HepG2 (cell line): ENCODE data around the gene CREBZF. TPM values are rescaled to one million over a fixed set of nuclear protein-coding genes. Genes with fewer than 3 reads are reported as not detected.
A peak's percentile ranks its signal among the peaks of the same experiment; 100 is the strongest.

Experiments
- ATAC-seq: fragments of 200-7000 bp; cut with Tn5 transposase; 3 replicates; pipeline ENCODE4 v1.9.1; 2020; ENCODE audit warnings: mild to moderate bottlenecking, moderate library complexity
- BruUV-seq: library from RNA; stranded (reverse); fragments of 400-500 nt; replicated peaks from 2 replicates; lab custom pipeline; 2021; lab: Mats Ljungman, UMichigan
- CTCF ChIA-PET: fragments of 300-600 bp; formaldehyde crosslinking; extraction: SDS; loops from one replicate; lab custom pipeline; 2021; ENCODE audit warnings: low total read pairs, inconsistent platforms, low intra/inter-chr PET ratio; lab: Yijun Ruan, JAX
- POLR2A ChIA-PET: fragments of 350-600 bp; sonication (Branson Sonifier 250); formaldehyde crosslinking; loops from one replicate; lab custom pipeline; 2020; ENCODE audit warnings: antibody characterized with exemption, inconsistent platforms; lab: Yijun Ruan, JAX
- DNase-seq: peaks from one replicate; pipeline ENCODE4 v3.0.0-alpha.2; 2015; ENCODE audit warnings: low spot score
- FAIRE-seq: peaks from 3 replicates; lab custom pipeline; 2011; peaks lifted over from hg19 to GRCh38; lab: Jason Lieb, UNC
- H2AFZ ChIP-seq: one replicate; pipeline ENCODE4 v1.6.1; 2011; ENCODE audit warnings: low read length, inconsistent platforms
- H3K27ac ChIP-seq: fragments of 300-600 bp; 3 replicates; pipeline ENCODE4 v1.8.0; 2011; ENCODE audit warnings: mixed run types, mild to moderate bottlenecking, mixed read lengths, low read length, inconsistent platforms; ENCODE audit not compliant: insufficient read depth; ENCODE audit errors: extremely low read length
- H3K27me3 ChIP-seq, 2 experiments: fragments of 200-600 bp in 1 of 2; 2 replicates in 1 of 2; 3 replicates in 1 of 2; pipeline versions ENCODE4 v1.6.0 to v1.8.0; 2011; ENCODE audit warnings: low read length in 2 of 2, mild to moderate bottlenecking in 2 of 2, moderate library complexity in 2 of 2, inconsistent platforms in 1 of 2; ENCODE audit not compliant: insufficient read depth in 2 of 2, control insufficient read depth in 1 of 2
- H3K36me3 ChIP-seq, 2 experiments: fragments of 200-600 bp in 1 of 2; replicated peaks in 1 of 2; 2 replicates in 1 of 2; 3 replicates in 1 of 2; pipeline versions ENCODE4 v1.5.1 to v1.8.0; 2011; ENCODE audit warnings: low read length in 2 of 2, inconsistent platforms in 1 of 2; ENCODE audit not compliant: insufficient read depth in 2 of 2, control insufficient read depth in 1 of 2
- H3K4me1 ChIP-seq: 2 replicates; pipeline ENCODE4 v1.5.1; 2012; ENCODE audit warnings: low read length, inconsistent platforms; ENCODE audit not compliant: insufficient read depth
- H3K4me2 ChIP-seq: 2 replicates; pipeline ENCODE4 v1.6.0; 2011; ENCODE audit warnings: low read depth, low read length, inconsistent platforms
- H3K4me3 ChIP-seq, 3 experiments: fragments of 200-600 bp in 1 of 3; sonication (generic), shearing (Covaris generic) in 1 of 3; replicated peaks in 1 of 3; 2 replicates each; pipeline ENCODE4 v1.5.1; 2011 to 2016; ENCODE audit warnings: low read length in 3 of 3, inconsistent platforms in 2 of 3, low read depth in 2 of 3, mild to moderate bottlenecking in 2 of 3, control low read depth in 1 of 3, mixed read lengths in 1 of 3; ENCODE audit not compliant: insufficient read depth in 1 of 3
- H3K79me2 ChIP-seq: one replicate; pipeline ENCODE4 v1.6.1; 2011; ENCODE audit warnings: low read length, inconsistent platforms; ENCODE audit not compliant: insufficient read depth
- H3K9ac ChIP-seq: 2 replicates; pipeline ENCODE4 v1.6.0; 2011; ENCODE audit warnings: mild to moderate bottlenecking, low read depth, low read length, inconsistent platforms; ENCODE audit not compliant: insufficient read depth
- H3K9me3 ChIP-seq: 2 replicates; pipeline ENCODE4 v1.5.1; 2012; ENCODE audit warnings: mild to moderate bottlenecking, low read length
- H4K20me1 ChIP-seq: 2 replicates; pipeline ENCODE4 v1.6.0; 2011; ENCODE audit warnings: inconsistent platforms, mild to moderate bottlenecking, low read length, moderate library complexity; ENCODE audit not compliant: insufficient read depth
- ETV6 ChIP-seq: sonication (generic); formaldehyde crosslinking; conservative IDR thresholded peaks from 2 replicates; pipeline ENCODE4 v1.4.0; 2020; ENCODE audit warnings: missing genetic modification reagents
- HNF1B ChIP-seq: sonication (generic); formaldehyde crosslinking; IDR thresholded peaks from 2 replicates; pipeline ENCODE4 v1.5.1; 2020; ENCODE audit warnings: mild to moderate bottlenecking, moderate library complexity, missing genetic modification reagents
- HNRNPLL ChIP-seq: fragments of 200-400 bp; formaldehyde crosslinking; IDR thresholded peaks from 2 replicates; pipeline ENCODE4 v1.6.1; 2017; ENCODE audit warnings: mild to moderate bottlenecking, low read depth, low read length; ENCODE audit not compliant: poor library complexity, severe bottlenecking
- HOXA7 ChIP-seq: sonication (generic); formaldehyde crosslinking; IDR thresholded peaks from 2 replicates; pipeline ENCODE4 v1.8.1; 2022; ENCODE audit warnings: mild to moderate bottlenecking, missing genetic modification reagents, moderate library complexity
- PRDM10 ChIP-seq: sonication (generic); formaldehyde crosslinking; IDR thresholded peaks from 2 replicates; pipeline ENCODE4 v1.4.0; 2020; ENCODE audit warnings: low read depth, missing genetic modification reagents
- RBM22 ChIP-seq: fragments of 200-400 bp; formaldehyde crosslinking; optimal IDR thresholded peaks from 2 replicates; pipeline ENCODE3; 2017; ENCODE audit warnings: mild to moderate bottlenecking, low read length, moderate library complexity
- RELA ChIP-seq: sonication (generic); formaldehyde crosslinking; IDR thresholded peaks from 2 replicates; pipeline ENCODE4 v1.4.0; 2020; ENCODE audit warnings: missing genetic modification reagents
- RXRA ChIP-seq: sonication (generic); formaldehyde crosslinking; IDR thresholded peaks from 2 replicates; pipeline ENCODE4 v1.5.1; 2020; ENCODE audit warnings: missing genetic modification reagents
- ZC3H13 ChIP-seq: sonication (generic); formaldehyde crosslinking; IDR thresholded peaks from 2 replicates; pipeline ENCODE4 v1.8.1; 2023; ENCODE audit warnings: mild to moderate bottlenecking, missing genetic modification reagents, moderate library complexity
- ZNF232 ChIP-seq: sonication (generic); formaldehyde crosslinking; IDR thresholded peaks from 2 replicates; pipeline ENCODE4 v1.4.0; 2020; ENCODE audit warnings: missing genetic modification reagents, borderline replicate concordance
- ZNF251 ChIP-seq: sonication (generic); formaldehyde crosslinking; IDR thresholded peaks from 2 replicates; pipeline ENCODE4 v1.9.0; 2021; ENCODE audit warnings: mild to moderate bottlenecking, missing genetic modification reagents
- ZNF282 ChIP-seq: fragments of 450-650 bp; IDR thresholded peaks from 2 replicates; pipeline ENCODE4 v1.6.1; 2018; ENCODE audit not compliant: partially characterized antibody
- ZNF598 ChIP-seq: sonication (generic); formaldehyde crosslinking; IDR thresholded peaks from 2 replicates; pipeline ENCODE4 v1.5.1; 2020; ENCODE audit warnings: mild to moderate bottlenecking, missing genetic modification reagents, borderline replicate concordance
- ZNF605 ChIP-seq: sonication (generic); formaldehyde crosslinking; IDR thresholded peaks from 2 replicates; pipeline ENCODE4 v1.8.0; 2022; ENCODE audit warnings: mild to moderate bottlenecking, missing genetic modification reagents
- ZNF660 ChIP-seq: sonication (generic); formaldehyde crosslinking; IDR thresholded peaks from 2 replicates; pipeline ENCODE4 v1.5.1; 2020; ENCODE audit warnings: mild to moderate bottlenecking, low read depth, missing genetic modification reagents, borderline replicate concordance
- ZZZ3 ChIP-seq: sonication (generic); formaldehyde crosslinking; IDR thresholded peaks from 2 replicates; pipeline ENCODE4 v1.4.0; 2020; ENCODE audit warnings: missing genetic modification reagents, mild to moderate bottlenecking, borderline replicate concordance
- WGBS: methylation state at CpG from one replicate; pipeline ENCODE4 v1.1.6; 2017; ENCODE audit warnings: low lambda C conversion rate; 5-methylcytosine and 5-hydroxymethylcytosine counted together
- in situ Hi-C: cut with HindIII; loops from 2 replicates; pipeline ENCODE4 v1.10.0; 2017; ENCODE audit warnings: low pct_unique_long_range_greater_than_20kb; ENCODE audit not compliant: extremely low pct_ligation_motif_present
- intact Hi-C: fragments of 100-400 bp; cut with micrococcal nuclease; formaldehyde crosslinking; loops from one replicate; pipeline ENCODE4 v1.10.0; 2022; ENCODE audit not compliant: unreplicated experiment
- polyA plus RNA-seq, 8 experiments: library from polyadenylated mRNA; depleted of rRNA in 3 of 8; stranded (reverse) in 7 of 8; unstranded in 1 of 8; fragments of >200 nt; fragmentation: Illumina TruSeq in 4 of 8; extraction: Trizol in 4 of 8; gene quantifications; 2 replicates each; pipeline versions ENCODE4 v1.2.1 to v1.2.3, GENCODE V29; 2011 to 2016; ENCODE audit warnings: low read depth in 4 of 8, missing spikeins in 1 of 8, mixed read lengths in 1 of 8; ENCODE audit not compliant: insufficient read depth in 1 of 8
- total RNA-seq, 5 experiments: library from RNA; depleted of rRNA; stranded (reverse); fragments of >200 nt; fragmentation: Illumina TruSeq; extraction: Trizol; gene quantifications; 2 replicates each; pipeline ENCODE4 v1.2.3, GENCODE V29; 2016; ENCODE audit warnings: low read depth in 1 of 5
- TF ChIP-seq, protein P1 (sequence below): sonication (generic); formaldehyde crosslinking; IDR thresholded peaks from 2 replicates; pipeline ENCODE4 v1.4.0; 2020; ENCODE audit warnings: missing genetic modification reagents

The CREBZF gene
- total and polyA plus RNA-seq, 2 of the 13 experiments (the other 11 are each of a cell fraction or from before 2014, with no cell fraction given) = 30.6 to 43.1 TPM

- no peaks in the 10 kb centered on the region for H3K79me2 ChIP-seq
- no peaks in the 10 kb centered on the region for H4K20me1 ChIP-seq
- peak overlapping the region; percentile 54 to 69 (median 64); a peak in 5 of 6 replicates for H3K4me3 ChIP-seq
- TSS peak; percentile 44 for BruUV-seq
- intact Hi-C loops = no loop called here
- whole genome bisulfite sequencing = 44% methylated on average over 40 of the region's 43 CpGs
- in situ Hi-C loops = no loop called here
- ChIA-PET POLR2A (no interaction called here), CTCF (no interaction called here)
- peak overlapping the region; percentile 51 for H3K9ac ChIP-seq
- H3K4me1 ChIP-seq = peaks cover 33% of the 10 kb centered on the region; the same call in 1 of the 2 replicates
- no peaks in the 10 kb centered on the region for H3K36me3 ChIP-seq
- peak overlapping the region; percentile 73 for H3K4me2 ChIP-seq
- no peak for DNase-seq
- ATAC-seq = peak; percentile 44
- no peak overlapping the region for H3K27ac ChIP-seq
- FAIRE-seq = no peak
- H2AFZ ChIP-seq = no peak overlapping the region
- H3K9me3 ChIP-seq = no peaks in the 10 kb centered on the region
- H3K27me3 ChIP-seq = peaks cover 0 to 10% of the 10 kb centered on the region in 2 experiments; a peak in 1 of 5 replicates
- TF ChIP-seq HNRNPLL (no peak), ZNF660 (CRISPR knock-in tag) (no peak), ZNF251 (no peak), RELA (CRISPR knock-in tag) (no peak), ZC3H13 (no peak), RBM22 (no peak), ZNF605 (0 out of 2 replicates have a peak, but pooled peaks have one; percentile 61), ZNF598 (no peak), ZNF282 (no peak), RXRA (peak; percentile 28; the same call in 1 of the 2 replicates), PRDM10 (CRISPR knock-in tag) (no peak), HOXA7 (no peak), HNF1B (CRISPR knock-in tag) (peak; percentile 48; the same call in 1 of the 2 replicates), ZZZ3 (CRISPR knock-in tag) (no peak), ETV6 (no peak), ZNF232 (CRISPR knock-in tag) (no peak)
- TF ChIP-seq, protein P1, sequence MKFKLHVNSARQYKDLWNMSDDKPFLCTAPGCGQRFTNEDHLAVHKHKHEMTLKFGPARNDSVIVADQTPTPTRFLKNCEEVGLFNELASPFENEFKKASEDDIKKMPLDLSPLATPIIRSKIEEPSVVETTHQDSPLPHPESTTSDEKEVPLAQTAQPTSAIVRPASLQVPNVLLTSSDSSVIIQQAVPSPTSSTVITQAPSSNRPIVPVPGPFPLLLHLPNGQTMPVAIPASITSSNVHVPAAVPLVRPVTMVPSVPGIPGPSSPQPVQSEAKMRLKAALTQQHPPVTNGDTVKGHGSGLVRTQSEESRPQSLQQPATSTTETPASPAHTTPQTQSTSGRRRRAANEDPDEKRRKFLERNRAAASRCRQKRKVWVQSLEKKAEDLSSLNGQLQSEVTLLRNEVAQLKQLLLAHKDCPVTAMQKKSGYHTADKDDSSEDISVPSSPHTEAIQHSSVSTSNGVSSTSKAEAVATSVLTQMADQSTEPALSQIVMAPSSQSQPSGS = no peak
These were observed 17.7 kb upstream of the CREBZF start for GRCh38 chr11:85682330-85683305.
